Hematopoietic multipotent progenitor cell treated with erythropoietin and hydrocortisone succinate and interleukin-3 and kit ligand, for 6 days (in vitro differentiated cells): ENCODE measurements around the gene SLC25A15.
"Not testable (repeated sequence)": the region's sequence is repeated elsewhere in the genome, so short reads cannot be mapped to it uniquely, and the experiment has no call there.

ENCODE experiments used
- DNase-seq: peaks from one replicate; pipeline ENCODE4 v3.0.0-alpha.2; 2015

SLC25A15 gene

GRCh38 chr13:40814803-40815202 lies 25.4 kb downstream of the SLC25A15 start:
- DNase-seq, result no peak

- DNase-seq, result no peak
Measured at GRCh38 chr13:40818926-40819325, 29.5 kb downstream of the SLC25A15 start.

GRCh38 chr13:40819797-40820315 lies 30.4 kb downstream of the SLC25A15 start:
- DNase-seq, result no peak

DNA sequence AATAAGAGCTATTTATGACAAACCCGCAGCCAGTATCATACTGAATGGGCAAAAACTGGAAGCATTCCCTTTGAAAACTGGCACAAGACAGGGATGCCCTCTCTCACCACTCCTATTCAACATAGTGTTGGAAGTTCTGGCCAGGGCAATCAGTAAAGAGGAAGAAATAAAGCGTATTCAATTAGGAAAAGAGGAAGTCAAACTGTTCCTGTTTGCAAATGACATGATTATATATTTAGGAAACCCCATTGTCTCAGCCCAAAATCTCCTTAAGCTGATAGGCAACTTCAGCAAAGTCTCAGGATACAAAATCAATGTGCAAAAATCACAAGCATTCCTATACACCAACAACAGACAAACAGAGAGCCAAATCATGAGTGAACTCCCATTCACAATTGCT lies 50.3 kb downstream of the SLC25A15 start:
- DNase-seq, result peak; percentile 4

DNA sequence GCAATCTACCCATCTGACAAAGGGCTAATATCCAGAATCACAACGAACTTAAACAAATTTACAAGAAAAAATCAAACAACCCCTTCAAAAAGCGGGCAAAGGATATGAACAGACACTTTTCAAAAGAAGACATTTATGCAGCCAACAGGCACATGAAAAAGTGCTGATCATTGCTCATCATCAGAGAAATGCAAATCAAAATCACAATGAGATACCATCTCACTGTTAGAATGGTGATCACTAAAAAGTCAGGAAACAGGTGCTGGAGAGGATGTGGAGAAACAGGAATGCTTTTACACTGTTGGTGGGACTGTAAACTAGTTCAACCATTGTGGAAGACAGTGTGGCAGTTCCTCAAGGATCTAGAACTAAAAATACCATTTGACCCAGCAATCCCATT lies 51.5 kb downstream of the SLC25A15 start:
- not testable (repeated sequence) for DNase-seq
